GM15510 (cell line): ENCODE data around the gene P2RX2.

Experiments
- POLR2A ChIP-seq: IDR thresholded peaks from 3 replicates; pipeline ENCODE4 v1.6.1; 2011; ENCODE audit warnings: borderline replicate concordance; ENCODE audit not compliant: insufficient read length; ENCODE audit errors: extremely low read depth

Gene P2RX2

GRCh38 chr12:132581348-132582057 lies 37.1 kb upstream of the P2RX2 start:
- no peak for TF ChIP-seq POLR2A

GRCh38 chr12:132582058-132582420 lies 36.5 kb upstream of the P2RX2 start:
- TF ChIP-seq POLR2A, result no peak

- no peak for TF ChIP-seq POLR2A
Observed at GRCh38 chr12:132582582-132583410, 35.8 kb upstream of the P2RX2 start.

GRCh38 chr12:132583411-132583710 lies 35.2 kb upstream of the P2RX2 start:
- no peak for TF ChIP-seq POLR2A

GRCh38 chr12:132583736-132584135 lies 34.8 kb upstream of the P2RX2 start:
- TF ChIP-seq POLR2A, result no peak

GRCh38 chr12:132584429-132584828 lies 34.1 kb upstream of the P2RX2 start:
- no peak for TF ChIP-seq POLR2A

- no peak for TF ChIP-seq POLR2A
Observed at GRCh38 chr12:132585177-132585576, 33.4 kb upstream of the P2RX2 start.

- no peak for TF ChIP-seq POLR2A
Observed at GRCh38 chr12:132586929-132587328, 31.6 kb upstream of the P2RX2 start.

- no peak for TF ChIP-seq POLR2A
Observed at GRCh38 chr12:132587781-132588180, 30.8 kb upstream of the P2RX2 start.

- TF ChIP-seq POLR2A, result no peak
Observed at GRCh38 chr12:132588319-132588718, 30.3 kb upstream of the P2RX2 start.

GRCh38 chr12:132588821-132589669 lies 29.5 kb upstream of the P2RX2 start:
- TF ChIP-seq POLR2A, result no peak

- no peak for TF ChIP-seq POLR2A
Observed at GRCh38 chr12:132591107-132591935, 27.3 kb upstream of the P2RX2 start.

- TF ChIP-seq POLR2A, result no peak
Observed at GRCh38 chr12:132592282-132592970, 26.1 kb upstream of the P2RX2 start.

- TF ChIP-seq POLR2A, result no peak
Observed at GRCh38 chr12:132593071-132593470, 25.5 kb upstream of the P2RX2 start.
